Measurements from ENCODE around the gene GMDS. TPM values are rescaled to one million over a fixed set of nuclear protein-coding genes. Genes with fewer than 3 reads are reported as not detected.
"Not testable (repeated sequence)": the region's sequence is repeated elsewhere in the genome, so short reads cannot be mapped to it uniquely, and the experiment has no call there.

Gene GMDS
- total and polyA plus RNA-seq, 4 donors: 7.3 to 28.3 (median 16.1) TPM

DNA sequence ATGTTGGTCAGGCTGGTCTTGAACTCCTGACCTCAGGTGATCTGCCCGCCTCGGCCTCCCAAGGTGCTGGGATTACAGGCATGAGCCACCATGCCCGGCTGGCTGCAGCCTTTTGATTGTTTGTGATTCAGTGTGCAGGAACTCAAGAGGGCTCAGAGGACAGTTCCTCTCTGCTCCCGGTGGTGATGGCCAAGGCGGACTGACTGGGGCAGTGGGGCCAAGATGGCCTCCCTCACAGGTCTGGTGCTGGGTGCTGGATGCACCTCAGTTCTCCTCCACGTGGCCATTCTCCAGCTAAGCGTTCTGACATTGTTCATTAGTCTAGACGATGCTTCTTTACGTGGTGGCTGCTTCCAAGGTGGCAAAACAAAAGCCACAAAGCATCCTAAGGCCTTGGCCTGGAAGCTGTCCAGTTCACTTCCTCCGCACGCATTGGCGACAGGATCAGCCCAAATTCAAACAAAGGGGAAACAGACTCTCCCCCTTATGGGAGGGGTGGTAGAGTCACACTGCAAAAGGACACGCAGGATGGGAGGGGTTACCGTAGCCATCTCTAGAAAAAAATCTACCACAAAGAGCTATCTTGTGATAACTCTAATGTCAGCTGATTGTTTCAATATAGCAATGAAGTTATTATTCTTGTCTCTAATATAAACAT lies 488.8 kb downstream of the GMDS start:
- peaks cover 0 to 2% (median 0%) of the 10 kb centered on the region in 3 donors for H3K27me3 ChIP-seq (ENCODE audit: control insufficient read depth in 3 of 3, insufficient read depth in 3 of 3, low read length in 2 of 3)
- no peak overlapping the region for H3K27ac ChIP-seq (ENCODE audit: low read depth in 1 of 2, low read length in 1 of 2)
- DNase-seq: no peak
- no peak overlapping the region for H3K9ac ChIP-seq (ENCODE audit: insufficient read depth in 1 of 2, low read length in 2 of 2)
- TF ChIP-seq, protein P1, sequence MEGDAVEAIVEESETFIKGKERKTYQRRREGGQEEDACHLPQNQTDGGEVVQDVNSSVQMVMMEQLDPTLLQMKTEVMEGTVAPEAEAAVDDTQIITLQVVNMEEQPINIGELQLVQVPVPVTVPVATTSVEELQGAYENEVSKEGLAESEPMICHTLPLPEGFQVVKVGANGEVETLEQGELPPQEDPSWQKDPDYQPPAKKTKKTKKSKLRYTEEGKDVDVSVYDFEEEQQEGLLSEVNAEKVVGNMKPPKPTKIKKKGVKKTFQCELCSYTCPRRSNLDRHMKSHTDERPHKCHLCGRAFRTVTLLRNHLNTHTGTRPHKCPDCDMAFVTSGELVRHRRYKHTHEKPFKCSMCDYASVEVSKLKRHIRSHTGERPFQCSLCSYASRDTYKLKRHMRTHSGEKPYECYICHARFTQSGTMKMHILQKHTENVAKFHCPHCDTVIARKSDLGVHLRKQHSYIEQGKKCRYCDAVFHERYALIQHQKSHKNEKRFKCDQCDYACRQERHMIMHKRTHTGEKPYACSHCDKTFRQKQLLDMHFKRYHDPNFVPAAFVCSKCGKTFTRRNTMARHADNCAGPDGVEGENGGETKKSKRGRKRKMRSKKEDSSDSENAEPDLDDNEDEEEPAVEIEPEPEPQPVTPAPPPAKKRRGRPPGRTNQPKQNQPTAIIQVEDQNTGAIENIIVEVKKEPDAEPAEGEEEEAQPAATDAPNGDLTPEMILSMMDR (IDR thresholded peaks at IDR 0.05; ENCODE audit: control extremely low read depth, extremely low read depth): no peak
- no peak overlapping the region for H3K4me3 ChIP-seq
- H3K4me1 ChIP-seq (ENCODE audit: control insufficient read depth in 5 of 5, insufficient read depth in 5 of 5, low read length in 5 of 5): peaks cover 0 to 10% (median under 1%) of the 10 kb centered on the region in 5 donors
- H3K36me3 ChIP-seq (ENCODE audit: control insufficient read depth in 4 of 4, insufficient read depth in 4 of 4, low read length in 4 of 4): no peaks in the 10 kb centered on the region
- no peak for ATAC-seq (ENCODE audit: insufficient read depth, low FRiP score)
- H3K9me3 ChIP-seq (ENCODE audit: control insufficient read depth in 4 of 4, insufficient read depth in 3 of 4, low read length in 3 of 4): no peaks in the 10 kb centered on the region
- WGBS, 2 donors: 71 to 73% methylated on average over 14 of the region's 14 CpGs

DNA sequence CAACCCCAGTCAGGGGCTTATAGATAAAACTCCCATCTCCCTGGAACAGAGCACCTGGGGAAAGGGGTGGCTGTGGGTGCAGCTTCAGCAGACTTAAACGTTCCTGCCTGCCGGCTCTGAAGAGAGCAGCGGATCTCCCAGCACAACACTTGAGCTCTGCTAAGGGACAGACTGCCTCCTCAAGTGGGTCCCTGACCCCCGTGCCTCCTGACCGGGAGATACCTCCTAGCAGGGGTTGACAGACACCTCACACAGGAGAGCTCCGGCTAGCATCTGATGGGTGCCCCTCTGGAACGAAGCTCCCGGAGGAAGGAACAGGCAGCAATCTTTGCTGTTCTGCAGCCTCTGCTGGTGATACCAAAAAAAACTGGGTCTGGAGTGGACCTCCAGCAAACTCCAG lies 494.3 kb downstream of the GMDS start:
- not testable (repeated sequence) for ATAC-seq (ENCODE audit: insufficient read depth, low FRiP score); H3K4me3 ChIP-seq; H3K4me1 ChIP-seq (ENCODE audit: control insufficient read depth in 5 of 5, insufficient read depth in 5 of 5, low read length in 5 of 5); H3K9me3 ChIP-seq (ENCODE audit: control insufficient read depth in 4 of 4, insufficient read depth in 3 of 4, low read length in 3 of 4); H3K27me3 ChIP-seq (ENCODE audit: control insufficient read depth in 3 of 3, insufficient read depth in 3 of 3, low read length in 2 of 3); H3K27ac ChIP-seq (ENCODE audit: low read depth in 1 of 2, low read length in 1 of 2); H3K9ac ChIP-seq (ENCODE audit: insufficient read depth in 1 of 2, low read length in 2 of 2); DNase-seq; H3K36me3 ChIP-seq (ENCODE audit: control insufficient read depth in 4 of 4, insufficient read depth in 4 of 4, low read length in 4 of 4)
- 96 to 100% methylated on average over 5 to 8 of the region's 8 CpGs for WGBS, 2 donors

DNA sequence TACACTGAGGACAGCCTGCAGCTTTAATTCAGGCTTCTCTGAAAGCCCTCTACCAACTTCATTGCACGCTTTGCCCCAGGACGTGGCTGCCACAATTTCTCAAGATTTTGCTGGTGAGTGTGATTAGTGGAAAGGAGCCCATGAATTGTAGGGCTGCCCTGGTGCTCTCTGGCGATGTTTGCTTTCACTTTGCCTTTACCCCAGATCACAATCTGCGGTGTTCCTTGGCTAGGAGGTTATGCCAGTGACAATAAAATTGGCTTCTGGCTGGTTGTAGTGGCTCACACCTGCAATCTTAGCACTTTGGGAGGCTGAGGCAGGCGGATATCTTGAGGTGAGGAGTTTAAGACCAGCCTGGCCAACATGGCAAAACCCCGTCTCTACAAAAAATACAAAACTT lies 496.4 kb downstream of the GMDS start:
- TF ChIP-seq, protein P1 (IDR thresholded peaks at IDR 0.05; ENCODE audit: control extremely low read depth, extremely low read depth): no peak
- no peaks in the 10 kb centered on the region for H3K9me3 ChIP-seq (ENCODE audit: control insufficient read depth in 4 of 4, insufficient read depth in 3 of 4, low read length in 3 of 4)
- peaks cover 0 to 2% (median 0%) of the 10 kb centered on the region in 4 donors for H3K36me3 ChIP-seq (ENCODE audit: control insufficient read depth in 4 of 4, insufficient read depth in 4 of 4, low read length in 4 of 4)
- no peak overlapping the region for H3K9ac ChIP-seq (ENCODE audit: insufficient read depth in 1 of 2, low read length in 2 of 2)
- H3K27me3 ChIP-seq (ENCODE audit: control insufficient read depth in 3 of 3, insufficient read depth in 3 of 3, low read length in 2 of 3): no peaks in the 10 kb centered on the region
- H3K4me3 ChIP-seq: no peak overlapping the region
- H3K4me1 ChIP-seq (ENCODE audit: control insufficient read depth in 5 of 5, insufficient read depth in 5 of 5, low read length in 5 of 5): peaks cover 0 to 2% (median 0%) of the 10 kb centered on the region in 5 donors
- H3K27ac ChIP-seq (ENCODE audit: low read depth in 1 of 2, low read length in 1 of 2): no peak overlapping the region
- 96 to 97% methylated on average over 6 of the region's 6 CpGs for WGBS, 2 donors
- ATAC-seq (ENCODE audit: insufficient read depth, low FRiP score) (no peak), DNase-seq (no peak)

DNA sequence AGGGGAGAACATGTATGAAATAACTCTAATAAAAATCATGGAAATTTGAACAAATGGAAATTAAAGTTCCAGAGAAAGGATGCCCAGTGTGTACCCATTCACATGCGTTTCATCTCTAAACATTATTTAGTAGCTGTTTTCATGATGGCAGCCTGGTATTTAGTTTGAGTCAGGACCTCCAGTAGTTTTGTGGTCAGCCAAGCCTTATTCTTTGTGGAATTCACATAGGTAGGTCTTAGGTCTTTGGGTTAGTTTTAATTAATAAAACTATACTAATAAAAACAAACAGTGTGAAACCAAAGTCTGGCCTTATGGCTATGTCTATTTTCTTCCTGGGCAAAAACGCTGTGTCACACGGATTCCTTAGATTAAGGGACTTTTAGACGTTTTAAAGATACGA lies 497.9 kb downstream of the GMDS start:
- no peak for ATAC-seq (ENCODE audit: insufficient read depth, low FRiP score)
- Histone ChIP-seq H3K9ac (ENCODE audit: insufficient read depth in 1 of 2, low read length in 2 of 2) (no peak overlapping the region), H3K36me3 (ENCODE audit: control insufficient read depth in 4 of 4, insufficient read depth in 4 of 4, low read length in 4 of 4) (peaks cover 0 to 2% (median 0%) of the 10 kb centered on the region in 4 donors), H3K27ac (ENCODE audit: low read depth in 1 of 2, low read length in 1 of 2) (no peak overlapping the region), H3K9me3 (ENCODE audit: control insufficient read depth in 4 of 4, insufficient read depth in 3 of 4, low read length in 3 of 4) (no peaks in the 10 kb centered on the region), H3K4me1 (ENCODE audit: control insufficient read depth in 5 of 5, insufficient read depth in 5 of 5, low read length in 5 of 5) (peaks cover 0 to 2% (median 0%) of the 10 kb centered on the region in 5 donors), H3K27me3 (ENCODE audit: control insufficient read depth in 3 of 3, insufficient read depth in 3 of 3, low read length in 2 of 3) (no peaks in the 10 kb centered on the region), H3K4me3 (no peak overlapping the region)
- no peak for DNase-seq
- TF ChIP-seq, protein P1 (IDR thresholded peaks at IDR 0.05; ENCODE audit: control extremely low read depth, extremely low read depth): no peak
- WGBS, 2 donors: 78 to 84% methylated on average over 5 of the region's 5 CpGs

All from lung (tissue), 12 donors.